ENCODE data around the gene NEK1. TPM values are rescaled to one million over a fixed set of nuclear protein-coding genes. Genes with fewer than 3 reads are reported as not detected.
A peak's percentile ranks its signal among the peaks of the same experiment; 100 is the strongest.

NEK1 gene
- total and polyA plus RNA-seq, 2 of the 4 experiments (the other 2 are of a cell fraction) = 3.3 to 3.9 TPM

GRCh38 chr4:169404960-169405359, 207.4 kb downstream of the NEK1 start:
- ATAC-seq (ENCODE audit: low read depth) = no peak
- H3K27ac ChIP-seq (ENCODE audit: insufficient read depth, low read length) = no peak overlapping the region
- CTCF ChIA-PET = interaction anchor here (0.7 kb wide), 1 partner anchor 284 kb away, joined by 3 read pairs; no protein-coding TSS in a partner anchor
- no peak overlapping the region for H4K91ac ChIP-seq (ENCODE audit: insufficient read depth, low read depth, low read length)
- peak; percentile 26 for DNase-seq
- H3K9ac ChIP-seq (ENCODE audit: low read depth, low read length) = no peak overlapping the region
- H3K9me3 ChIP-seq (ENCODE audit: control insufficient read depth, insufficient read depth, low read length) = no peaks in the 10 kb centered on the region
- H3K9me1 ChIP-seq (ENCODE audit: insufficient read depth, low read length) = peaks cover 4% of the 10 kb centered on the region; the same call in 1 of the 2 replicates
- H4K5ac ChIP-seq (ENCODE audit: low read depth, low read length) = peak overlapping the region; percentile 40; the same call in 1 of the 2 replicates
- dilution Hi-C loops (cut with HindIII; ENCODE audit: low sequenced_read_pairs, unreplicated experiment) = no loop called here
- no peak overlapping the region for H2BK5ac ChIP-seq (ENCODE audit: low read depth, low read length, poor library complexity, severe bottlenecking)
- POLR2A ChIA-PET (ENCODE audit: unreplicated experiment) = no interaction called here
- H4K20me1 ChIP-seq (ENCODE audit: insufficient read depth, low read length) = no peaks in the 10 kb centered on the region
- no peak for TF ChIP-seq NFE2L2 (IDR thresholded peaks at IDR 0.05; ENCODE audit: low read depth, low read length)
- H3K14ac ChIP-seq (replicated peaks; ENCODE audit: low read depth, low read length) = no peak overlapping the region
- H3K4me1 ChIP-seq (ENCODE audit: control insufficient read depth, insufficient read depth, low read length) = peaks cover 7% of the 10 kb centered on the region
- H3K36me3 ChIP-seq (ENCODE audit: control insufficient read depth, insufficient read depth, low read length) = 0 out of 2 replicates have a peak, but pooled peaks cover 1% of the 10 kb centered on the region
- H2BK20ac ChIP-seq (ENCODE audit: low read depth, low read length) = no peak overlapping the region
- H3K18ac ChIP-seq (ENCODE audit: low read depth, low read length) = no peak overlapping the region
- H3K4ac ChIP-seq (ENCODE audit: low read depth, low read length) = no peak overlapping the region
- H3K23ac ChIP-seq (ENCODE audit: low read depth, low read length) = no peak overlapping the region
- intact Hi-C loops (cut with micrococcal nuclease) = loop anchor here (5.0 kb wide), 1 partner anchor 133 kb away; the partner anchor contains the start of gene SH3RF1
- H3K56ac ChIP-seq (ENCODE audit: extremely low read depth, insufficient read depth, low read length) = no peak overlapping the region
- no peak overlapping the region for H2AFZ ChIP-seq (replicated peaks; ENCODE audit: low read length, poor library complexity)
- H3K4me2 ChIP-seq (ENCODE audit: low read depth, low read length) = no peak overlapping the region
- H3K27me3 ChIP-seq (ENCODE audit: control insufficient read depth, insufficient read depth, low read length) = no peaks in the 10 kb centered on the region
- H2BK120ac ChIP-seq (ENCODE audit: low read depth, low read length) = no peak overlapping the region
- H2BK15ac ChIP-seq (ENCODE audit: low read depth, low read length) = no peak overlapping the region
- in situ Hi-C loops (cut with MboI; ENCODE audit: low sequenced_read_pairs) = no loop called here
- no TSS peak for BruUV-seq (replicated peaks)
- H3K79me1 ChIP-seq (ENCODE audit: low read depth in 1 of 2, low read length in 2 of 2) = no peaks in the 10 kb centered on the region
- H2AK5ac ChIP-seq (ENCODE audit: low read depth, low read length) = no peak overlapping the region
- no peak overlapping the region for H4K8ac ChIP-seq (ENCODE audit: low read depth in 2 of 2, low read length in 2 of 2)
- no peak overlapping the region for H2AK9ac ChIP-seq (replicated peaks; ENCODE audit: low read depth, low read length, poor library complexity)
- no peak overlapping the region for H3K4me3 ChIP-seq (ENCODE audit: insufficient read depth, low read depth, low read length)
- no CpG with 5 or more reads among the region's 1 CpG for WGBS, 2 experiments (ENCODE audit: extremely low coverage in 2 of 2, insufficient read length in 1 of 2)

All from IMR-90 (cell line).